Spinal cord (tissue), 10 donors: ENCODE data around the gene SPG11. TPM values are rescaled to one million over a fixed set of nuclear protein-coding genes. Genes with fewer than 3 reads are reported as not detected.
"Not testable (repeated sequence)": the region's sequence is repeated elsewhere in the genome, so short reads cannot be mapped to it uniquely, and the experiment has no call there.

ENCODE experiments used
- DNase-seq, 6 donors: peaks; one replicate each; pipeline versions ENCODE4 v3.0.0 to v3.0.0-alpha.2; 2013 to 2015; ENCODE audit warnings: low spot score in 6 of 6, low read depth in 4 of 6
- H3K27ac ChIP-seq: one replicate; pipeline ENCODE4 v1.5.1; 2013; ENCODE audit warnings: low read depth, low read length, control low read depth
- H3K27me3 ChIP-seq: one replicate; pipeline ENCODE4 v1.6.1; 2013; ENCODE audit warnings: low read length; ENCODE audit not compliant: control insufficient read depth, insufficient read depth
- H3K36me3 ChIP-seq: one replicate; pipeline ENCODE4 v1.6.1; 2013; ENCODE audit warnings: low read length; ENCODE audit not compliant: control insufficient read depth, insufficient read depth
- H3K4me1 ChIP-seq: one replicate; pipeline ENCODE4 v1.6.1; 2013; ENCODE audit warnings: low read length; ENCODE audit not compliant: control insufficient read depth, insufficient read depth
- H3K4me3 ChIP-seq: one replicate; pipeline ENCODE4 v1.5.1; 2013; ENCODE audit warnings: low read depth, low read length, control low read depth
- H3K9me3 ChIP-seq: one replicate; pipeline ENCODE4 v1.6.1; 2013; ENCODE audit warnings: low read length; ENCODE audit not compliant: control insufficient read depth, insufficient read depth
- WGBS: methylation state at CpG from one replicate; pipeline ENCODE4 v1.1.5; 2013; ENCODE audit warnings: missing lambda C conversion rate; ENCODE audit not compliant: insufficient coverage; 5-methylcytosine and 5-hydroxymethylcytosine counted together
- polyA plus RNA-seq, 2 donors: library from polyadenylated mRNA; unstranded; fragments of 120-200 nt; gene quantifications; one replicate each; pipeline ENCODE4 v1.2.1, GENCODE V29; 2013; ENCODE audit not compliant: insufficient read length in 2 of 2
- total RNA-seq, 2 donors: library from RNA; depleted of rRNA in 1 of 2; stranded (reverse); fragments of 120-200 nt in 1 of 2; fragments of >200 nt in 1 of 2; gene quantifications; one replicate each; pipeline versions ENCODE4 v1.2.3 to v1.2.4, GENCODE V29; 2013 to 2014
- donor health status: healthy.

The SPG11 gene
- total and polyA plus RNA-seq, 4 donors = 63.0 to 87.9 (median 81.2) TPM

DNA sequence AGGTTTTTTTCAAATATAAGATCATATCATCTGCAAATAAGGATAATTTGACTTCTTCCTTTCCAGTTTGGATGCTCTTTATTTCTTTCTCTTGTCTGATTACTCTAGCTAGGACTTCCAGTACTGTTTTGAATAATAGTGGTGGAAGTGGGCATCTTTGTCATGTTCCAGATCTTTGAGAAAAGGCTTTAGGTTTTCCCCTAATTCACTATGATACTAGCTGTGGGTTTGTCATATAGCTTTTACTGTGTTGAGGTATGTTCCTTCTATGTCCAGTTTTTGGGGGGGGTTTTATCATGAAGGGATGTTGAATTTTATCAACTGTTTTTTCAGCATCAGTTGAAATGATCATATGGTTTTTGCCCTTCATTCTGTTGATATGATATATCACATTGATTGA lies 37.2 kb upstream of the SPG11 start:
- H3K4me3 ChIP-seq, H3K9me3 ChIP-seq, H3K36me3 ChIP-seq, H3K4me1 ChIP-seq, H3K27me3 ChIP-seq, DNase-seq, H3K27ac ChIP-seq: not testable (repeated sequence)

DNA sequence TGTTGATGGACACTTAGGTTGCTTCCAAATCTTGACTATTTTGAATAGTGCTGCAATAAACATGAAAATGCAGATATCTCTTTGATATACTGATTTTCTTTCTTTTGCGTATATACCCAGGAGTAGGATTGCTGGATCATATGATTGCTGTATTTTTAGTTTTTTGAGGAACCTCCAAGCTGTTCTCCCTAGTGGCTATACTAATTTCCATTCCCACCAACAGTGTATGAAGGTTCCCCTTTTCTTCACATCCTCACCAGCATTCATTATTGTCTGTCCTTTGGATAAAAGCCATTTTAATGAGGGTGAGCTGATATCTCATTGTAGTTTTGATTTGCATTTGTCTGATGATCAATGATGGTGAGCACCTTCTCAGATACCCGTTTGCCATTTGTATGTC lies 35.2 kb upstream of the SPG11 start:
- DNase-seq = no peak
- Histone ChIP-seq H3K27me3 (no peaks in the 10 kb centered on the region), H3K9me3 (no peaks in the 10 kb centered on the region), H3K27ac (no peak overlapping the region), H3K4me1 (no peaks in the 10 kb centered on the region), H3K36me3 (no peaks in the 10 kb centered on the region), H3K4me3 (no peak overlapping the region)
- no CpG with 5 or more reads among the region's 2 CpGs for WGBS

DNA sequence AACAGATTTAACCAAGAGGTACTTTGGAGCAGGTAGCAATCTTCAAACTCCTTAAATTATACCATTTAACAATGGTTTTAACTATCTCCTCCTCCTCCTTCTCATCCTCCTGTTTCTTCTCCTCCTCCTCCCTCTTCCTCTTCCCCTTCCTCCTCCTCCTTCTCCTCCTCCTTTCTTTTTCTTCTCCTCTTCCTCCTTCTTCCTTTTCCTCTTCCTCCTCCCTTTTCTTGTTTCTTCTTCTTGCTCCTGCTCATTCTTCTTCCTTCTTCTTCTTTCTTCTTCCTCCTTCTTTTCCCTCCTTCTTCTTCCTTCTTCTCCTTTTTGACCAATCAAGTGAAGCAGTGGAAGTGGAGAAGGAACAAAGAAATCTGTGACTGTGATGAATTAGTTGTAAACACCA lies 33.6 kb upstream of the SPG11 start:
- no peaks in the 10 kb centered on the region for H3K4me1 ChIP-seq
- no peak overlapping the region for H3K4me3 ChIP-seq
- no peak for DNase-seq
- no peaks in the 10 kb centered on the region for H3K27me3 ChIP-seq
- H3K27ac ChIP-seq = no peak overlapping the region
- H3K9me3 ChIP-seq = no peaks in the 10 kb centered on the region
- H3K36me3 ChIP-seq = no peaks in the 10 kb centered on the region

DNA sequence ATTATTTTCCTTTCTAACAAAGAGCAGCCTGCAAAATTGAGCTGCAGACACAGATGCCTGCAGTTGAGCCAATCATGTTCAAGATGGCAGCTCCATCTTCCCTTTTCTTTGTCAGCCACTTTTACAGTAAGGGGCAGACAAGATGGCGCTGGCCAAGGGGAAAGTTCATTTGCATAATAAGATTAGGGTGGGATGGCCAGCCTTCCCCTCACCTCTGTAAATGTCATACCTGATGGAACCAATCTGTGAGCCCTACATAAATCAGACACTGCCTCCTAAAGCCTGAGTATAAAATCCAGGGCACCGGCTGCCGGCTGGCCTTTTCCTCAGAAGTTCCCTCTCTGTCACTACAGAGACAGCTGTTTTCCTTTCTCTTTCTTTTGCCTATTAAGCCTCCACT lies 31.8 kb upstream of the SPG11 start:
- H3K36me3 ChIP-seq = no peaks in the 10 kb centered on the region
- H3K4me1 ChIP-seq = no peaks in the 10 kb centered on the region
- no peaks in the 10 kb centered on the region for H3K27me3 ChIP-seq
- H3K4me3 ChIP-seq = no peak overlapping the region
- DNase-seq = no peak
- no peaks in the 10 kb centered on the region for H3K9me3 ChIP-seq
- 70% methylated on average over 2 of the region's 3 CpGs for WGBS
- no peak overlapping the region for H3K27ac ChIP-seq

DNA sequence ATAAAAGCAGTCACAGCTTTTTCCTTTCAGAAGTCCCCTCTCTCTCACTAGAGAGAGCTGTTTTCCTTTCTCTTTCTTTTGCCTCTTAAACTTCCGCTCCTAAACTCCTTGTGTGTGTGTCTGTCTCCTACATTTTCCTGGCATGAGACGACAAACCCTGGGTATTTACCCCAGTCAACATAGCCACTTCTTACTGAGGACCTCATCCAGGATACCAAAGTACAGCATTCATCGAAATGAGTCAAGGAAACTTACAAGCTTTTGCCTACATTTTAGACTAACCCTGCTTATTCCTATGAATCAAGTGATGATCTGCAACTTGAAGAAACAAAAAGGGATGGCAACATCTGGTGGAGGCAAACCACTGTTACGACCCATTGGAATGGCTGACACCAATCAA lies 31.0 kb upstream of the SPG11 start:
- DNase-seq = no peak
- no peak overlapping the region for H3K4me3 ChIP-seq
- no peak overlapping the region for H3K27ac ChIP-seq
- no peaks in the 10 kb centered on the region for H3K9me3 ChIP-seq
- WGBS = 94% methylated on average over 3 of the region's 4 CpGs
- H3K36me3 ChIP-seq = no peaks in the 10 kb centered on the region
- H3K27me3 ChIP-seq = no peaks in the 10 kb centered on the region
- H3K4me1 ChIP-seq = no peaks in the 10 kb centered on the region

DNA sequence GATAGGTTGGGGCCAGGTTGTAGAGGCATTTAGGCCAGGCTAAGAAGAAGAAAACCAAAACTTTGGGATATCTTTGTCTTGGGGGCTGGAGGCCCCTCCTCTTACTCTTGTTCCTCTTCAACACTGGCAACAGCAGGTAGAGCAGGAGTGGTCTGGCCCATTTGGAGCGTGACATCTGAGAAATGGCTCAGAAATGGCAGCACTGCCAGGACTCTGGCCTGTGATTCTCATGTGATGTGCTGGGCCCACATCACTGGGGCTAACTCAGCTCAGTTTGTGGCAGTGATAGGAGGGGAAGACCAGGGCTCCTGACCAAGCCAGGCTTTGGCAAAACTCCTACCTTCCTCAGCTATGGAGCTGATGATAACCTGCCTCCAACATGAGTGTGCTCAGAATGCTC lies 29.2 kb upstream of the SPG11 start:
- DNase-seq = no peak
- no peaks in the 10 kb centered on the region for H3K4me1 ChIP-seq
- WGBS = 88% methylated on average over 1 of the region's 1 CpG

DNA sequence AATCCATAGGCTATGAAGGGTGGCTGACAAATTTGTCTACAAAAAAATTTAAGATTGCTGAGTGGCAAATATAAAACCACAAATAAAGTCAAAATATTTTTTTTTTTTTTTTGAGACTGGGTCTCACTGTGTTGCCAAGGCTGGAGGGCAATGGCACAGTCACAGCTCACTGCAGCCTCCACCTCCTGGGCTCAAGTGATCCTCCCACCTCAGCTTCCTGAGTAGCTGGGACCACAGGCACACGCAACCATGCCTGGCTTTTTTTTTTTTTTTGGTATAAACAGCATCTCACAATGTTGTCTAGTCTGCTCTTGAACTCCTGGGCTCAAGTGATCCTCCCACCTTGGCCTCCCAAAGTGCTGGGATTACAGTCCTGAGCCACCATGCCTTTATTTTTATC lies 26.8 kb upstream of the SPG11 start:
- DNase-seq, H3K4me3 ChIP-seq: not testable (repeated sequence)
- WGBS = 20% methylated on average over 1 of the region's 1 CpG

More for the DNA sequence above, 29.2 kb upstream of the SPG11 start:
- no peak overlapping the region for H3K4me3 ChIP-seq
- H3K36me3 ChIP-seq = no peaks in the 10 kb centered on the region
- no peaks in the 10 kb centered on the region for H3K9me3 ChIP-seq
- H3K27me3 ChIP-seq = no peaks in the 10 kb centered on the region
- no peak overlapping the region for H3K27ac ChIP-seq

DNA sequence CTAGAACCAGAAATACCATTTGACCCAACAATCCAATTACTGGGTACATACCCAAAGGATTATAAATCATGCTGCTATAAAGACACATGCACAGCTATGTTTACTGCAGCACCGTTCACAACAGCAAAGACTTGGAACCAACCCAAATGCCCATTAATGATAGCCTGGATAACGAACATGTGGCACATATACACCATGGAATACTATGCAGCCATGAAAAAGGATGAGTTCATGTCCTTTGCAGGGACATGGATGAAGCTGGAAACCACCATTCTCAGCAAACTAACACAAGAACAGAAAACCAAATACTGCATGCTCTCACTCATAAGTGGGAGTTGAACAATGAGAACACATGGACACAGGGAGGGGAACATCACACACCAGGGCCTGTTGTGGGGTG lies 25.9 kb upstream of the SPG11 start:
- WGBS = no CpG with 5 or more reads among the region's 2 CpGs
- H3K27me3 ChIP-seq, H3K9me3 ChIP-seq, H3K4me3 ChIP-seq, H3K36me3 ChIP-seq, DNase-seq, H3K4me1 ChIP-seq, H3K27ac ChIP-seq: not testable (repeated sequence)

More for the DNA sequence above, 26.8 kb upstream of the SPG11 start:
- not testable (repeated sequence) for H3K36me3 ChIP-seq, H3K4me1 ChIP-seq, H3K27me3 ChIP-seq, H3K27ac ChIP-seq, H3K9me3 ChIP-seq

DNA sequence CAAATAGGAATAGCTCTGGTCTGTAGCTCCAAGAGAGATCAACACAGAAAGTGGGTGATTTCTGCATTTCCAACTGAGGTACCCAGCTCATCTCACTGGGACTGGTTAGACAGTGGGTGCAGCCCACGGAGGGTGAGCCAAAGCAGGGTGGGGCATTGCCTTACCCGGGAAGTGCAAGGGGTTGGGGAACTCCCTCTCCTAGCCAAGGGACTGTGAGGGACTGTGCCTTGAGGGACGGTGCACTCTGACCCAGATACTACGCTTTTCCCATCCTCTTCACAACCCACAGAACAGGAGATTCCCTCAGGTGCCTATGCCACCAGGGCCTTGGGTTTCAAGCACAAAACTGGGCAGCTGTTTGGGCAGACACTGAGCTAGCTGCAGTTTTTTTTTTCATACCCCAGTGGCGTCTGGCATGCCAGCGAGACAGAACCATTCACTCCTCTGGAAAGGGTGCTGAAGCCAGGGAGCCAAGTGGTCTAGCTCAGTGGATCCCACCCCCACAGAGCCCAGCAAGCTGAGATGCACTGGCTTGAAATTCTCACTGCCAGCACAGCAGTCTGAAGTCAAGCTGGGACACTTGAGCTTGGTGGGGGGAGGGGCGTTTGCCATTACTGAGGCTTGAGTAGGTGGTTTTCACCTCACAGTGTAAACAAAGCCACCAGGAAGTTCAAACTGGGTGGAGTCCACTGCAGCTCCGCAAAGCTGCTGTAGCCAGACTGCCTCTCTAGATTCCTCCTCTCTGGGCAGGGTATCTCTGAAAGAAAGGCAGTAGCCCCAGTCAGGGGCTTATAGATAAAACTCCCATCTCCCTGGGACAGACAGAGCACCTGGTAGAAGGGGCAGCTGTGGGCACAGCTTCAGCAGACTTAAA lies 19.6 kb upstream of the SPG11 start:
- not testable (repeated sequence) for H3K36me3 ChIP-seq, DNase-seq, H3K4me3 ChIP-seq, H3K27ac ChIP-seq, H3K9me3 ChIP-seq, H3K27me3 ChIP-seq, H3K4me1 ChIP-seq
- WGBS = 51% methylated on average over 8 of the region's 8 CpGs

DNA sequence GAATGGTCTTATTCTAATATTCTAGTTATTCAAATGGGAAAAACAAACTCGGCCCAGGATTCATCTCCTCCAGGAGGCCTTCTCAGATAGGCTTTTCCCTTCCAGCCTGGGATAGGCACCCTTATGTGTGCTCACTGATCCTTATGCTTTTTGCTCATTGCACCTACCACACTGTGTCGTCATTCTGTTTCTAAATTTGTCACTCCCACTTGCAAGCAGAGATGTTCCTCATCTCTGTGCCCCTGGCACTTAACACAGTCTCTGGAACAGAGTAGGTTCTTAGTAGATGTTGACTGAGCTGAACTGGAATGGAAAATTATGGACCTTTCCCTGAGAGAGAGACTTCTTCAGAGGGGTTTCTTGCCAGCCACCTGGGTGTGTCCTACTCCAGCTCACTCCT lies 18.7 kb upstream of the SPG11 start:
- DNase-seq = no peak
- Histone ChIP-seq H3K36me3 (no peaks in the 10 kb centered on the region), H3K27me3 (no peaks in the 10 kb centered on the region), H3K4me1 (no peaks in the 10 kb centered on the region), H3K9me3 (no peaks in the 10 kb centered on the region), H3K4me3 (no peak overlapping the region), H3K27ac (no peak overlapping the region)
- WGBS = no CpG with 5 or more reads among the region's 2 CpGs
